Ovary (tissue), 9 donors: ENCODE data around the gene GAB3. TPM values are rescaled to one million over a fixed set of nuclear protein-coding genes. Genes with fewer than 3 reads are reported as not detected.

Experiments used
- DNase-seq, 5 donors: peaks; one replicate each; pipeline ENCODE4 v3.0.0-alpha.2; 2019 to 2020
- H3K27ac ChIP-seq, 2 donors: fragments of 200-600 bp; one replicate each; pipeline versions ENCODE4 v1.5.1 to v1.8.0; 2019 to 2022
- H3K27me3 ChIP-seq: fragments of 200-600 bp; one replicate; pipeline ENCODE4 v1.8.0; 2022
- H3K36me3 ChIP-seq: fragments of 200-600 bp; sonication (generic); one replicate; pipeline ENCODE4 v1.5.1; 2019
- H3K4me1 ChIP-seq: one replicate; pipeline ENCODE4 v1.8.1; 2013; ENCODE audit warnings: mild to moderate bottlenecking, moderate library complexity; ENCODE audit not compliant: insufficient read depth
- H3K4me3 ChIP-seq: fragments of 200-600 bp; sonication (generic); one replicate; pipeline ENCODE4 v1.5.1; 2017
- H3K9me3 ChIP-seq, 2 donors: fragments of 200-600 bp in 1 of 2; sonication (generic) in 1 of 2; one replicate each; pipeline versions ENCODE4 v1.5.1 to v1.8.1; 2013 to 2019; ENCODE audit warnings: mild to moderate bottlenecking in 1 of 2, moderate library complexity in 1 of 2
- EP300 ChIP-seq: sonication (generic); formaldehyde crosslinking; IDR thresholded peaks from one replicate; pipeline ENCODE4 v1.6.1; 2017; ENCODE audit warnings: antibody characterized with exemption
- POLR2A ChIP-seq: fragments of 450-650 bp; IDR thresholded peaks from one replicate; pipeline ENCODE4 v1.6.1; 2017; ENCODE audit warnings: antibody characterized with exemption, mild to moderate bottlenecking, moderate library complexity
- WGBS, 3 donors: extraction: QIAGEN DNeasy Blood & Tissue Kit in 1 of 3; methylation state at CpG; one replicate each; pipeline versions ENCODE4 v1.1.5 to v1.1.7; 2013 to 2017; 5-methylcytosine and 5-hydroxymethylcytosine counted together
- intact Hi-C, 4 donors: fragments of 100-400 bp; cut with DNase I; formaldehyde crosslinking; loops; one replicate each; pipeline versions ENCODE4 v1.11.0 to v1.15.1; 2022 to 2023
- polyA plus RNA-seq, 2 donors: library from polyadenylated mRNA; stranded (reverse); fragments of 200-250 nt in 1 of 2; fragments of 350-450 nt in 1 of 2; fragmentation: Illumina TruSeq in 1 of 2; extraction: RNeasy Lipid Tissue Mini Kit (QIAGEN cat#74804) in 1 of 2; gene quantifications; one replicate each; pipeline ENCODE4 v1.2.3, GENCODE V29; 2013 to 2014
- total RNA-seq, 7 donors: library from RNA; depleted of rRNA in 2 of 7; stranded (reverse); fragments of >200 nt in 2 of 7; fragmentation: NEBNext Ultra II Directional in 3 of 7; extraction: Animal tissue kit (Norgen Biotek cat#: 25700) in 3 of 7; gene quantifications; one replicate each; pipeline versions ENCODE4 v1.1.0 to v1.2.4, GENCODE V29; 2016 to 2023
- TF ChIP-seq, protein P1 (sequence below), 3 donors: fragments of 450-650 bp in 2 of 3; fragments of 200-600 bp in 1 of 3; IDR thresholded peaks; one replicate each; pipeline versions ENCODE4 v1.5.1 to v1.8.0; 2016 to 2022; ENCODE audit warnings: antibody characterized with exemption in 3 of 3, mild to moderate bottlenecking in 1 of 3
- donor health status: DM: no; HTN: no; CAD: no; lungs with moderate emphysema.
- donor health status: DM: no; HTN: no; CAD: no.
- donor health status: Bipolar disorder and iron deficiency.
- donor health status: DM: yes; HTN: yes; CAD: no.
- donor health status: DM: no; HTN: no; CAD: no.
- donor health status: DM: yes; HTN: yes; CAD: no.

The GAB3 gene
- total and polyA plus RNA-seq, 9 donors: 0.68 to 4.0 (median 1.1) TPM

- H3K4me3 ChIP-seq: no peak overlapping the region
- intact Hi-C loops: no loop called here
- H3K9me3 ChIP-seq: no peaks in the 10 kb centered on the region
- TF ChIP-seq POLR2A: no peak
- TF ChIP-seq, protein P1, sequence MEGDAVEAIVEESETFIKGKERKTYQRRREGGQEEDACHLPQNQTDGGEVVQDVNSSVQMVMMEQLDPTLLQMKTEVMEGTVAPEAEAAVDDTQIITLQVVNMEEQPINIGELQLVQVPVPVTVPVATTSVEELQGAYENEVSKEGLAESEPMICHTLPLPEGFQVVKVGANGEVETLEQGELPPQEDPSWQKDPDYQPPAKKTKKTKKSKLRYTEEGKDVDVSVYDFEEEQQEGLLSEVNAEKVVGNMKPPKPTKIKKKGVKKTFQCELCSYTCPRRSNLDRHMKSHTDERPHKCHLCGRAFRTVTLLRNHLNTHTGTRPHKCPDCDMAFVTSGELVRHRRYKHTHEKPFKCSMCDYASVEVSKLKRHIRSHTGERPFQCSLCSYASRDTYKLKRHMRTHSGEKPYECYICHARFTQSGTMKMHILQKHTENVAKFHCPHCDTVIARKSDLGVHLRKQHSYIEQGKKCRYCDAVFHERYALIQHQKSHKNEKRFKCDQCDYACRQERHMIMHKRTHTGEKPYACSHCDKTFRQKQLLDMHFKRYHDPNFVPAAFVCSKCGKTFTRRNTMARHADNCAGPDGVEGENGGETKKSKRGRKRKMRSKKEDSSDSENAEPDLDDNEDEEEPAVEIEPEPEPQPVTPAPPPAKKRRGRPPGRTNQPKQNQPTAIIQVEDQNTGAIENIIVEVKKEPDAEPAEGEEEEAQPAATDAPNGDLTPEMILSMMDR (IDR thresholded peaks at IDR 0.05): no peak
- no peak for TF ChIP-seq EP300
- 81 to 87% (median 83%) methylated on average over 7 of the region's 7 CpGs for WGBS, 3 donors
- no peaks in the 10 kb centered on the region for H3K4me1 ChIP-seq
- no peak for DNase-seq
- H3K36me3 ChIP-seq: no peaks in the 10 kb centered on the region
- no peaks in the 10 kb centered on the region for H3K27me3 ChIP-seq
- H3K27ac ChIP-seq: no peak overlapping the region
Measured at GRCh38 chrX:154661899-154662298, 89.0 kb downstream of the GAB3 start.

DNA sequence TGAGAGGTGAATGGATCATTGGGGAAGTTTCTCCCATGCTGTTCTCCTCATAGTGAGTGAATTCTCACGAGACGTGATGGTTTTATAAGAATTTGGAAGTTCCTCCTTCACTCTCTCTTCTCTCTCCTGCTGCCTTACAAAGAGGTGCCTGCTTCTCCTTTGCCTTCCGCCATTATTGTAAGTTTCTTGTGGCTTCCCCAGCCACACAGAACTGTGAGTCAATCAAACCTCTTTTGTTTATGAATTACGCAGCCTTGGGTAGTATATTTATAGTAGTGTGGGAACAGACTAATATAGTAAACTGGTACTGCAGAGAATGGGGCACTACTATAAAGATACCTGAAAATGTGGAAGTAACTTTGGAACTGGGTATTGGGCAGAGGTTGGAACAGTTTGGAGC, 89.7 kb downstream of the GAB3 start:
- TF ChIP-seq EP300 (no peak), POLR2A (no peak)
- TF ChIP-seq, protein P1 (IDR thresholded peaks at IDR 0.05): no peak
- DNase-seq: no peak
- Histone ChIP-seq H3K27ac (no peak overlapping the region), H3K36me3 (no peaks in the 10 kb centered on the region), H3K9me3 (no peaks in the 10 kb centered on the region), H3K4me3 (no peak overlapping the region), H3K4me1 (no peaks in the 10 kb centered on the region), H3K27me3 (no peaks in the 10 kb centered on the region)
- 77 to 81% (median 78%) methylated on average over 4 of the region's 4 CpGs for WGBS, 3 donors
- intact Hi-C loops: no loop called here

GRCh38 chrX:154660541-154660940, 90.3 kb downstream of the GAB3 start:
- 66 to 72% (median 72%) methylated on average over 6 of the region's 6 CpGs for WGBS, 3 donors

DNA sequence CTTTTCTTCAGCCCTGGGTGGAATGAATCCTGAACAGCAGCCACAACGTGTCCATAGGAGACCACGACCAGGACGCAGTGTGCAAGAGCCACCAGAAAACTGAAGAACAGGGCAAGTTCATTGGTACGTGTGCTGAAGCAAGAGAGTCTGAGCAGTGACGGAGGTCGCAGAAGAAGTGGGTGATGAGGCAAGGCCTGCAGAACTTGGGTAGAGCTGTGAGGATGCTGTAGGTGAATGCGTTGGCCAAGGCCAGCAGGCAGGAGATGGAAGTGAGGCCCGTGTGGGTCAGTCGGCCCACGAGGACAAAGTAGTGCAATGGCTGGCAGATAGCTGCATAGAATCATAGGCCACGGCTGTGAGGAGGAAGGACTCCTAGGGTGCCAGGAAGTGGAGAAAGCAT, 91.9 kb downstream of the GAB3 start:
- intact Hi-C loops: no loop called here
- TF ChIP-seq EP300 (no peak), POLR2A (no peak)
- TF ChIP-seq, protein P1 (IDR thresholded peaks at IDR 0.05): no peak

More at GRCh38 chrX:154660541-154660940, 90.3 kb downstream of the GAB3 start:
- no peaks in the 10 kb centered on the region for H3K36me3 ChIP-seq
- H3K9me3 ChIP-seq: no peaks in the 10 kb centered on the region
- H3K4me1 ChIP-seq: no peaks in the 10 kb centered on the region
- H3K4me3 ChIP-seq: no peak overlapping the region
- intact Hi-C loops: no loop called here
- no peak overlapping the region for H3K27ac ChIP-seq
- TF ChIP-seq, protein P1 (IDR thresholded peaks at IDR 0.05): no peak
- TF ChIP-seq POLR2A: no peak
- no peak for TF ChIP-seq EP300
- H3K27me3 ChIP-seq: no peaks in the 10 kb centered on the region
- DNase-seq: no peak

More for the DNA sequence above, 91.9 kb downstream of the GAB3 start:
- H3K27ac ChIP-seq: no peak overlapping the region
- no peaks in the 10 kb centered on the region for H3K4me1 ChIP-seq
- no peaks in the 10 kb centered on the region for H3K27me3 ChIP-seq
- 85 to 88% (median 86%) methylated on average over 11 of the region's 11 CpGs for WGBS, 3 donors
- H3K4me3 ChIP-seq: no peak overlapping the region
- H3K36me3 ChIP-seq: no peaks in the 10 kb centered on the region
- no peaks in the 10 kb centered on the region for H3K9me3 ChIP-seq
- no peak for DNase-seq
